GM18519 (cell line): ENCODE data around the gene ATP8B4.
"Not testable (repeated sequence)": the region's sequence is repeated elsewhere in the genome, so short reads cannot be mapped to it uniquely, and the experiment has no call there.

Experiments
- ATAC-seq: cut with Tn5 transposase; IDR thresholded peaks from one replicate; pipeline ENCODE4 v1.9.1; 2021; ENCODE audit warnings: mild to moderate bottlenecking, moderate library complexity; ENCODE audit not compliant: unreplicated experiment, low FRiP score

The ATP8B4 gene

GRCh38 chr15:50141856-50142255 lies 22.8 kb upstream of the ATP8B4 start:
- ATAC-seq = no peak

GRCh38 chr15:50140983-50141382 lies 21.9 kb upstream of the ATP8B4 start:
- no peak for ATAC-seq

- ATAC-seq = no peak
Observed at GRCh38 chr15:50140098-50140497, 21.1 kb upstream of the ATP8B4 start.

- ATAC-seq = no peak
Observed at GRCh38 chr15:50138391-50138790, 19.4 kb upstream of the ATP8B4 start.

- ATAC-seq = no peak
Observed at GRCh38 chr15:50137893-50138292, 18.9 kb upstream of the ATP8B4 start.

- ATAC-seq = no peak
Observed at GRCh38 chr15:50137330-50137761, 18.3 kb upstream of the ATP8B4 start.

GRCh38 chr15:50135031-50135551 lies 16.1 kb upstream of the ATP8B4 start:
- ATAC-seq = peak; percentile 27

- peak; percentile 72 for ATAC-seq
Observed at GRCh38 chr15:50134524-50135024, 15.5 kb upstream of the ATP8B4 start.

GRCh38 chr15:50132251-50132984 lies 13.4 kb upstream of the ATP8B4 start:
- not testable (repeated sequence) for ATAC-seq

- ATAC-seq = no peak
Observed at GRCh38 chr15:50131617-50132016, 12.6 kb upstream of the ATP8B4 start.

- ATAC-seq = no peak
Observed at GRCh38 chr15:50128266-50128665, 9.2 kb upstream of the ATP8B4 start.

- ATAC-seq = no peak
Observed at GRCh38 chr15:50127255-50127777, 8.3 kb upstream of the ATP8B4 start.

- ATAC-seq = no peak
Observed at GRCh38 chr15:50126072-50126471, 7.0 kb upstream of the ATP8B4 start.

GRCh38 chr15:50124631-50125030 lies 5.6 kb upstream of the ATP8B4 start:
- no peak for ATAC-seq

- ATAC-seq = no peak
Observed at GRCh38 chr15:50123861-50124557, 5.0 kb upstream of the ATP8B4 start.

- no peak for ATAC-seq
Observed at GRCh38 chr15:50120729-50121128, 1.7 kb upstream of the ATP8B4 start.

GRCh38 chr15:50117431-50118027 lies 1.5 kb downstream of the ATP8B4 start:
- ATAC-seq = no peak

- no peak for ATAC-seq
Observed at GRCh38 chr15:50116477-50116876, 2.6 kb downstream of the ATP8B4 start.

- ATAC-seq = no peak
Observed at GRCh38 chr15:50113992-50114780, 4.8 kb downstream of the ATP8B4 start.

- no peak for ATAC-seq
Observed at GRCh38 chr15:50113187-50113505, 5.9 kb downstream of the ATP8B4 start.
